GM18517 (cell line): ENCODE data around the gene TMEM72.
A peak's percentile ranks its signal among the peaks of the same experiment; 100 is the strongest.

ENCODE experiments used
- ATAC-seq: cut with Tn5 transposase; IDR thresholded peaks from one replicate; pipeline ENCODE4 v1.9.1; 2021; ENCODE audit warnings: mild to moderate bottlenecking, moderate library complexity; ENCODE audit not compliant: unreplicated experiment

TMEM72 gene

DNA sequence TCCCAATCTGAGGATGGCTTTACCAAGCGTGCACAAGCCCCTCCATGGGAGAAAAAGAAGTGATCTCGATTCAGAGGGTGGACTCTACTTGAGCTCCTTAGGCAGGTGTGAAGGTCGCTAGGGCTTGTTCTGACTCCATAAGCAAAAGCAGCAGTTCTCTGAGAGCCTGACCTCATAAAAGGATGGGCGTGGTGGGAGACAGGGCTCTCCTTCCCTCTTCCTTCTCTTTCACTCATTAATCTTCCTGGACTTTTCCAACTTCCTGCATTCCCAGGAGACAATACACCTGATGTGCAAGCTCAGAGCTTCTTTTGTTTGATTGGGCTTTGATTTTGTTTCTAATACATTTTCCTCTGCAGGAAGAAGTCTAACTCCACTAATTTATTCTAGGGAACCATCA, 22.3 kb upstream of the TMEM72 start:
- ATAC-seq: no peak

DNA sequence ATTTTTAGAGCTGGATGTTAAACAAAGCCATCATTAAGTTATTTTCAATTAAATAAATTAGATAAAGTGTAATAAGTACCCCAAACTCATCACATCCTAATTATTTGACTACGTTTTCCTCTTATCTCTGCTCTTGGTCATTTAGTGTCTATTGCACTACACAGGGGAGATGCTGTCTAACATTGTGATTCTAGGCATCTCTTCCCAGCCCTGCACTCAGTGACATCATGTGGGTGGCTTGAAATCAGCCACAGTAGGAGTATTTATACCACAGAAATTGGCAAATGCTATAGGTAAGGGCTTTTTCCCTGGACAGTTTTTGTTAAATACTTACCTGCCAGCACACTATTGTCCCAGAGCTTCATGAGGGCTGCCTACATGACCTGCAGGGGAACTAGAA, 21.3 kb upstream of the TMEM72 start:
- no peak for ATAC-seq

DNA sequence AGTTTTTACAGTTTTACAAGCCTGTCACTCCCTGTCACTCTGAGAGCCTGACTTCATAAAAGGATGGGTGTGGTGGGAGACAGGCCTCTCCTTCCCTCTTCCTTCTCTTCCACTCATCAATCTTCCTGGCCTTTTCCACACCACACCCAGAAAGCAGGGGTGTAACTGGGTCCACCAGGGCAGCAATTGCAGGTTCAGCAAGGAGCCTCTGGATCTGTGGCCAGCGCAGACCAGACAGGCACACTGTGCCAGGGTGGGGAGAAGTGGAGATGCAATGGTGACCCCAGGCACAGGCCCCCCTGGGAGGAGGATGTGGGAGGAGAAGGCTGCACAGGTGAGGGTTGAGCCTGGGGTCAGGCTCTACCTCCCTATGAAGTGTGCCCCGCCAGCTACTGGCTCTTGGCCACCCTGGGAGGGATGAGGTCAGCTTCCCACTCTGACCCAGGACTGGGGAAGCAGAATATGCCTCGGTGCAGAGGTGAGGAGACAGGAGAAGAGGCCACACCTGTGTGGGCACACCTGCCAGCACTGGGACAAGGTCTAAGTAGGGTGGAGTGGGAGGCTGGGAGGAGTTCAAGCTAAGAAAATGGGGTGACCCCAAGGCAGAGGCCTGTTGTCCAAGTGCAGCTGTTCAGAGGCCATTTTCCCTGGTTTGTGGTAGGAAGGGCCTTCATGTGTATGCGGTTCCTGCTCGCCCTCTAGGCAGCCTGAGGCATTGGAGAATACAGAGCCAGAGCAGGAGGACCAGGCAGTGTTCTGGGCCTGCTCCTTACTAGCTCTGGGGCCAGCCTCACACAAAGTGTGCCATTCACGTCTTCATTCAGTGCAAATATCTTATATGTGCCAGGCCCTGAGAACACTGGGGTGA, 20.2 kb upstream of the TMEM72 start:
- ATAC-seq: no peak

DNA sequence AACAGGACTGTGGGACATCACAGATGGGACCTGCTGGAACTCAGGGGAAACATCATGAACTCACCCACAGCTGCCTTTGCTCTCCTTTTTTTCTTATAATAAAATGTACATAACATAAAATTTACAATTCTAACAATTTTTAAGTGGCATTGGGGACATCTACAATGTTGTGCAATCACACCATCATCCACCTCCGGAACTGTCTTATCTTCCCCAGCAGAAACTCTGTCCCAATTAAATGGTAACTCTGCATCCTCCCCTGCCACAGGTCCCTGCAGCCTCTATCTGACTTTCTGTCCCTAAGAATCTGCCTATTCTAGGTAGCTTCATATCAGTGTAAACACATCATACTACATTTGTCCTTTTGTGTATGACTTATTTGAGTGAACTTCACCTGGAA, 19.4 kb upstream of the TMEM72 start:
- ATAC-seq: no peak

DNA sequence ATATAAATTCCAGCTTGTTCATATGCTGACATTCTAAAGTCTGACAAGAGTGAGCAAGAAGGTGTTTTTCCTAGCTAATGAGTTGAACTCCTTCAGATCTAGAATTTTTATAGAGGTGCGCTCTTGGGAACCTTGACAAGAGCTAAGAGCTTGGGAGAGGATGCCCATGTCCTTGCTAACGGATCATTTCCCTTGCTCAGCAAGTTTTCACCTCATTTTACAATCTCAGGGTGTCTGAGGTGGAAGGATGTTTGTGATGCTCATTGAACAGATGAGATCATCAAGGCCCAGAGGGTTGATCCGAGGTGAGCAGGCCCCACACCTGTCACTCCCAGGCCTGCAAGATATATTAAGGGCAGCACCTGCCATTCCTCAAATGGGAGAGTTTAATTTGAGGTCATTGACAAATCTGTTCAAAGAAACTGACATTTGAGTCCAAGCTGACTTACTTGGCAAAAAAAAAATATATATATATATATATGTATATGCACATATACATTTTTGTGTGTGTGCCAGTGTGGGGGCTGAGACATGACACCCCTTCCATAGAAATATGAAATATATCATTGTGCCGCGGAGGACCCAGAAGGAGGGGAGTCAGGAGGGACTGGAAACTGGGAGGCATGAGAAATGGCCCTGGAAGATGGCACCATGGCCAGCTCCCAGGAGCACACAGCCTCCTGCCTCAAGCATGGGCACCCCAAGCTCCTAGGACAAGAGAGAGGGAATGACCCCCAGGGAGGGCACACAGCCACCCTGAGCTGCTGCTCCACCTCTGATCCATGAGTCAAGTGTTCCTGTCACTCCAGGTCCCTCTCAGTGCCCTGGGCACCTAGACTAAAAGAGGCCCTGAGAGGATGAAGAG, 17.3 kb upstream of the TMEM72 start:
- no peak for ATAC-seq

DNA sequence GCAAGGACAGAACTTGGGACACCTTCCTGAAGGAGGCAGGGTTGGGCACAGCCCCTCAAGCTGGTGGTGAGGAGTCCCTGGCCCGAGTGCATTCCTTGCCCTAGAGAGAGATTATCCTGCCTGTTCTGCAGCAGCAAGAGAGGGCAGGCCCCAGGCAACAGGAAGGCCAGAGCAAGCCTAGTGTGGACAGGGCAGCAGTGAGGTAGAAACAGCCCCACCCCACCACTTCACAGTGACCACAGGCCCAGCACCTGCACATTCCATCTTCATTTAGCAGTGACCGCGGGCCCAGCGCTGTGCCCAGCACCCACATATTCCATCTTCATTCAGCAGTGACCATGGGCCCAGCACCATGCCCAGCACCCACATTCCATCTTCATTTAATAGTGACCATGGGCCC, 16.4 kb upstream of the TMEM72 start:
- no peak for ATAC-seq

DNA sequence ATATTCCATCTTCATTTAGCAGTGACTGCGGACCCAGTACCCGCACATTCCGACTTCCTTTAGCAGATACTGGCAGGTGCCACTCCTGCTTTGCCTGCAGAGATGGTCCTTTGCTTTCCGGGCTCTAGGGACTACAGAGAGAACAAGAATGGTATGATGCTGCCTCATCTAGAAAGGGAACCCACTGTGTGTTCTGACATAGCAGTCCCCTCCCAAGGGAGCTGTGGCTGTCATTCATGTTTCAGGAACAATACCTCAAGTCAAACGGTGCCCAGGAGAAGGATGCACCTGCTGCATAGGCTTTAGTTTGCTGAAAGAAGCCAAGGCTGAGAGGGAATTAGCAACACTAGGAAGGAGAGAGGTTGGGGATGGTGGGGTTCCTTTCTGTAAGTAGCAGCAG, 15.9 kb upstream of the TMEM72 start:
- peak; percentile 55 for ATAC-seq

DNA sequence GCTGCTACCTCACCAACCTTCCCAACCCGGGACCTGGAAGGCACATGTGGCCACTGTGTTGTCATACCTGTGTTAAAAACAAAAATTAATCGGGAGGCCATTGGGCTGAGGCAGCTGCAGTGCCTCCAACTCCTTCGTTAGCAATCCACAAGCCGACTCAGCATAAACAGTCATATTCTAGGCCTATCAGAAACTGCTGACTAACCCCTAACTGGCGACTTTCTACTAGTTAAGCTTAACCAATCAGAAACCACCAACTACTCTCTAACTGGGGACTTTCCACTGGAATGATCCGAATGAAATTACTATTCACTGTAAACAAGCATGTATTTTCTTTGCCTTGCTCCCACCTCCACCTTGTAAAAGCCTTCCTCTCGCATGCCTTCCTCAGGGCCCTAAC, 14.1 kb upstream of the TMEM72 start:
- no peak for ATAC-seq

DNA sequence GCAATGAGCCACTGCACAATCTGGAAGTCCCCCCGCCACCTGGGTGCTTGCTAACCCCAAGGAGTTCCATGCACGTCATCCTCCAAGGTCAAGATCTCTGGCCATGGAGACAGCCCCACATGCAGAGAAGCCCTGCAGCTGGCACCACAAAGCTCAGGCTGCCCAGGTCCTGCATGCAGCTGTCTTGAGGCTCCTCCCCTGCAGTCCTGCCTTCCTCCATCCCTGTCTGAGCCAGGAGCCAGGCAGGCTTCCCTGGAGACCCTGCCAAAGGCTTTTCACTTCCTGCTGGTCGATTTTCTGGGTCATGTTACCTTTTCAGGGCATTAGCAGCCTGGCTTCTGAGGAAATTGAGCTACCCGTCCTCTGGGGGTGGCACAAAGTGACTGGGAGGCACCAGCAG, 12.5 kb upstream of the TMEM72 start:
- no peak for ATAC-seq

DNA sequence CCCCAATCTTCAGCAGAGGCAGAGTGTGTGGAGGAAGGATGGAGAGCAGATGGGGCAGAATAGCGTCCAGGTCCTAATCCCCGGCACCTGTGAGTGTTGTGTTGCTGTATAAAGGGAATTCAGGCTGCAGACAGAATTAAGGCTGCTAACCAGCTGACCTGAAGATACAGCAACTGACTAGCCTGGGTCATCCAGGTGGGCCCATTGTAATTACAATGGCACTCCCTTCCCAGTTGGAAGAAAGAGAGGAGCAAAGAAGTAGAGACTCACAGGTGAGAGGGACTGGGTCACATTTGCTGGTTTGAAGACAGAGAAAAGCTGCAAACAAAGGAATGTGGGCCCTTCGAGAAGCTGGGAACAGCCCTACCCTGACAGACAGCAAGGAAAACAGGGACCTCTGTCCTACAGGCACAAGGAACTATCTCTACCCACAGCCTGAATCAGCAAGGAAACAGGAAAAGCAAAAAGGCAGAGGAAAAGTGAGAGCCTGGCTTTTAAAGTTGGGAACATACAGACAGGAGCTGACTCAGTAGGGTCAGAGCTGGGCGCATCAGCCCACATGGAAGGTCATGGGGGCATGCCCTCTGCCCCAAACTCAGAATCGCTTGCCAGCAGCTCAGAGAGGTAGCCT, 11.6 kb upstream of the TMEM72 start:
- ATAC-seq: no peak

DNA sequence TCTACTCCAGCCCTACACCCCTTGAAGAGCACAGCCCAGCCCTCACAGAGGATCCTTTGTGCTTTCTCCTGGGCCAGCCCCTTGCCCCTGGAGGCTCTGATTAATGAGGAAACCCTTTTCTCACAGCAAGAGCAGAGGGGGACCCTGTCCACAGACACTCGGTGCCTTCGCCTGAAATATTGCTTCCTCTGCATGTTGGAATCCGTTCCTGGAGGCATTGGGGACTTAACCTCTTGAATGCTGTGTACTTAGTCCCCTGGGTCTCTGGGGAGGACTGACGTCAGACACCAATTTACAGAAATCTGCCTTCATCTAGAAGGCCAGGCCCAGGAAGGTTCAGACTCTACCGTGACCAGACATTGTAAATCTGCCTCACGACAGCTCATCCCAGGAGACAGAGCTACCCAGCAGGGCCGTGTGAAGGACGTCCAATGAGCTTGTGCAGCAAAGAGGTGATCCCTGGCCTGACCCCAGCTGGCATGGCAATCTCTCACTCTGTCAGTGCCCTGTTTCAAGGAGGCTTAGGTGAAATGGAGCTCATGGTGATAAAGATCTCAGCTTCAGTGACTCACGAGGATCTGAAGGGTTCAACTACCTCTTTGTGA, 8.1 kb upstream of the TMEM72 start:
- ATAC-seq: no peak

DNA sequence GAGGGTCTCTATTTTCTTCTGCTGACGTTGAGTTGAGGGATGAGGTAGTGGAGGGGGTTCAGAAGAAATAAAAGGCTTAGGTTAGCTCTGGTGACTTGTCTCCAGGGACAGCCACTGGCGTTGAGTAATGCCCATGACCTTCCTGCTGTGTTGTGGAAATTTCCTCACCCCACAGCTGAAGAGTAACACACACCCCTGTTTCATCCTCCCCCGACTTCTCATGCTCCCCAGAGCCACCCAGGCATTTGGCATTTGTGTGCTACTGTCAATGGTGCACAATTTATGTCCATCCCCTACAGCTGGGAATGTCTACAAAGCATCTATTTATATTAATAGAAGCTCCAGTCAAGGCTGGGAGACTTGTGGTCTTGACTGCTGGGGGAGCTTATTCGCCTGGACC, 4.7 kb upstream of the TMEM72 start:
- ATAC-seq: no peak

DNA sequence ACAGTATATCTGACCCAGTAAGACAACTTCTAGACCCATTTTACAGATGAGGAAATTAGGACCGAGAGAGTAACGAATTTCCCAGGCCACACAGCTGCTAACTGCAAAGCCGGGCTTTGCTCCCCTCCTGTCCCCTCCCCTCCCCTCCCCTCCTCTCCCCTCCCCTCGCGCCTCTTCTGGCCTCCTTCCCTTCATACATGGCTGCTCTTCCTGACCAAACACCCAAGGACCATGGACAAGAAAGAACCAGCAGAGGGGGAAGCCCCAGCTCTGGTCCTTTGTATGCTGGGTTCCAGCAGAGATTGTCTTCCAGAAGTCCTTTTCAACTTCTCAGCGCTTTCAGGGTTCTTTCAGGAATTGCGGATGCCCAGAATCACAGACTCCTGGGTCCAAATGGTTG, 3.6 kb upstream of the TMEM72 start:
- no peak for ATAC-seq

DNA sequence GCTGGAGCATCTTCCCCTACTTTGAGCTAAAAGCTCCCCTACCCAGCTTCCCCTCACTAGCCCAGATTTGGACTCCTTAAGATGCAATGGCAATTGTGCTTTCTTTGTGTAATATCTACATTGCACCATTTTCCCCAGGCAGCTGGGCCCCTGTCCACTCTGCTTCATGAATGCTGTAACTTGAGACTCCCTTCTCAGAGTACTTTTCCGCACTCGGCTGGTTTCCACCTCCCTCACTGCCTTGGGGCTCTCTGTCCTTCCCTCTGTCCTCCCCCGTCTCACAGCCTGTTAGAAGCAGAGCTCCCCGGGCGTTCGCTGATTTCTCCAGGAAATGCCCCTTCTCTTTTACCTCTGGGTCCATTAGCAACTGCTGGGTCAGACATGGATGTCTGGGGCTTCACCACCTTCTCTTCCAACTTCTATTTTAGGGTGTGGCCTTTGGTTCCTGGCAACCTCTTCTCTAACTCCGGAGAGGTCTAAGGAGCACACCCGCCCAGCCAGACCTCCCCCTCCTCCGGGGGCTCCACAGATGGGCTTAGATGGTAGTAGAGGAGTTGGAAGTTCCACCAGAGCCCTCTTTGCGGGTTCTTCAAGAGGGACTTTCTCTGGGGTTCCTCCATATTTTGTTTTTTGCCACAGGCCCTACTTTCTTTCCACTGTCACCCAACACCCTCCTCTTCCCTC, 2.9 kb upstream of the TMEM72 start:
- no peak for ATAC-seq

DNA sequence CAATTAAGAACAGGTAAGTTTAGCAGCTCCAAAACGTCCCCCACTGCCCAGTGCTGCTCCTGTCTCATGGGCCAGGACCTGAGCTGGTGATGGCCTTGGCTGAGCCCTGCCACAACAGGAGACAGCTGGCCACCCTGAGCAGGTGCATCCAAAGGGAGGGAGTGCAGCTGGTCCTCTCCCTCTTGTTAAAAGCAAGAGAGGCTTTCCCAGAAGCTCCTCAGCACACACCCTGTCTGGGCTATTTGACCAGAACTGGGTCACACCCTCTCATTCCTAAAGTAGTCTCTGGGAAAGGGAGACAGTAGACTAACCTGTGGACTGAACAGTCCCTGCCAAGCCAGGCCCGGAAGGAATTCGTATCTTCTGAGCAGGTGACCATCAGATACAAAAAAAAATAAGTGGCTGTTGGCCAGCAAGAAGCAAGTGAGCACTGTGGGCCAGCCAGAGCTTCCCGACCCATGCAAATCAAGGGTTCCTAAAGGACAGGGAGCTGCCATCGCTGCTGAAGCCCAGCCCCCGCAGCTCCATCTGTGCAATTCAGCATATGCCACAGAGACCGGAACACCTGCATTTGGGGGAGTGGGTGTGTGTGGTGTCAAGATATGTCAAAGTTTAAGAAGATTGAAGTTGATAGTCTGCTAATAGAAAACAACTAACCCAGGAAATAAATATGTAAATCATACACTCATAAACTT, 2.1 kb upstream of the TMEM72 start:
- no peak for ATAC-seq

DNA sequence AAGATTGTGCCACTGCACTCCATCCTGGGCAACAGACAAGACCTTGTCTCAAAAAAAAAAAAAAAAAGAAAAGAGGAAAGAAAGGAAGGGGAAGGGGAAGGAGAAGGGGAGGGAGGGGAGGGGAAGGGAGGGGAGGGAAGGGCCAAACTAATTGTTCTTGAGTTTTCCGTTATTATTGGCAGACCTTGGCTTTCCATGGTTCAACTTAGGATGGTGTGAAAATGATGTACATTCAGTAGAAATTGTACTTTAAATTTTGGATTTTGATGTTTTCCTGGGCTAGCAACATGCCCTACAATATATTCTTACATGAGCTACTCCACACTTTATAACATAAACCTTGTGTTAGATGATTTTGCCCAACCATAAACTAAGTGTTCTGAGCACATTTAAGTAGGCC, 1.2 kb upstream of the TMEM72 start:
- no peak for ATAC-seq

DNA sequence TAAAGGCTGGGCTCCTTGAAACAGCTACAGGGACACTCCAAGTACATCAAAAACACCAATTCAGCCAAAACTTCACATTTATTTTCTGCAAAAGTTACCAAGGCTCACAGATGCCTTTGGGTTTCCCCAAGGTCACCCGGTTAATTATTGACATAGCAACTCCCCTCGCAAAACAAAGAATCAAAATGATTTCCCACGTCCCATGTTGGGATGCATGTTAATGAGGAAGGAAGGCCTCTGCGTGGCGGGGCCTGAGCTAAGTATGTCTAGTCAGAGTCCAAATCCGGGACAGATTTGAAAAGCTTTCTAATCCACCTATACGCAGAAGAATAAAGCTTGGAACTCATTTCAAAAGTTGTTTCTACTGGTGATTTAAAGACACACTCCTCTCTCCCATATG, 535 bp upstream of the TMEM72 start:
- no peak for ATAC-seq

DNA sequence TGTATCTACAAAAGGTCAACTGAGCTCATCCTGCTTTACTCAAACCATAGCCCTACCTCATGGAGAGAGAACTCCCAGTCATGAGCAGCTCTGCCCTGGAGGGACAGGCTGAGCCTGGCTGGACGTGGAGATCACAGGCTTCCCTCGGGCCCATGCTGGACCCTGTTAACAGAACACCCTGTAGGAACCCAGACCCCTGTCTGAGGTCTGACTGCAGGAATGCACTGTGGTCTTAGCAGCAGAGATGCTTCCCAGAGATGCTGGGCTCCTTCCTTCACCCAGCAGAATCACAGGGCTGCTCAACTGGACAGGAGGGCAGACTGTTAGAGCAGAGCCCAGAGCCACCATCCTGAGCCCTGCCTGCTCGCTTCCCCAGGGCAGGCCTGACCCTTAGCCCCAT, 814 bp downstream of the TMEM72 start:
- no peak for ATAC-seq

DNA sequence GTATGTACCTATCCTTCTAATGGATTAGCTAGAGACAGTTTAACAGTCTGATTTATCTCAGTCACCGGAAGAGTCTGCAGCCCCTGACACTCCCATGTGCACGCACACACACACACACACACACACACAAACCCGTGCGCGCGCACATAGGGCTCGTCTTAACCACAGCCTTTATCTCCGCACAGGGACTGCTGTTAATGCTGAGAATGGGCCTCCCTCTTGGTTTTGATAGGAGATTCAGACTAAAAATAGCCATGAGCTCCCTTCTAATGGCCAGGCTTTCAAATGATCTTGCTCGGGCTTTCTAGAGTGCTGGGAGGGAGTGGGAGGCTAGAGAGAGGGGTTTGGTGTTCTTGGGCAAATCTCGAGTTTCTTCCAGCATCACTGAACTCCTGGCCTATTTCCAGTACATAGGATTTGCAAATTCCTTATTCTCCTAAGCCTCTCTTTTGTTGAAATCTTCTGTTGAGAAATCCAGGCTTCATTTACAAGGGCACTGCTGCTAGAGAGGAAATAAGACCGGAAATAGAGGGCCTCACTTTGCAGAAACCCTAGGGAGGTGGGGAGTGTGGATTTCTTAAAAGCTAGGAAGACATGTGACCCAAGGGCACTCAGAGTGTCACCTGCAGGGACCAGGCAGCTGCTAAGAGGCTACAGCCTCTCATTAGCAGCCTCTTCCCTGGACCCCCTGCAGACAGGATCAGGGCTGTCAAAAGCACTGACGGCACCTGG, 2.4 kb downstream of the TMEM72 start:
- no peak for ATAC-seq
